T-helper 1 cell treated with Interleukin-12 subunit alpha and Interleukin-12 subunit beta and Interleukin-4 antibody, amounts not matched to agents 30 ng/mL and 1 ng/mL, for 36 hours (primary cell): ENCODE data around the gene P2RX1. TPM values are rescaled to one million over a fixed set of nuclear protein-coding genes. Genes with fewer than 3 reads are reported as not detected.

Experiments used
- intact Hi-C: fragments of 100-400 bp; cut with micrococcal nuclease; formaldehyde crosslinking; loops from one replicate; pipeline ENCODE4 v1.15.1; 2024
- total RNA-seq: library from RNA; stranded (reverse); gene quantifications from 2 replicates; pipeline ENCODE4 v1.2.3, GENCODE V29; 2022

P2RX1 gene
- total RNA-seq, 1 donor from 2014 or later = 0.32 TPM

DNA sequence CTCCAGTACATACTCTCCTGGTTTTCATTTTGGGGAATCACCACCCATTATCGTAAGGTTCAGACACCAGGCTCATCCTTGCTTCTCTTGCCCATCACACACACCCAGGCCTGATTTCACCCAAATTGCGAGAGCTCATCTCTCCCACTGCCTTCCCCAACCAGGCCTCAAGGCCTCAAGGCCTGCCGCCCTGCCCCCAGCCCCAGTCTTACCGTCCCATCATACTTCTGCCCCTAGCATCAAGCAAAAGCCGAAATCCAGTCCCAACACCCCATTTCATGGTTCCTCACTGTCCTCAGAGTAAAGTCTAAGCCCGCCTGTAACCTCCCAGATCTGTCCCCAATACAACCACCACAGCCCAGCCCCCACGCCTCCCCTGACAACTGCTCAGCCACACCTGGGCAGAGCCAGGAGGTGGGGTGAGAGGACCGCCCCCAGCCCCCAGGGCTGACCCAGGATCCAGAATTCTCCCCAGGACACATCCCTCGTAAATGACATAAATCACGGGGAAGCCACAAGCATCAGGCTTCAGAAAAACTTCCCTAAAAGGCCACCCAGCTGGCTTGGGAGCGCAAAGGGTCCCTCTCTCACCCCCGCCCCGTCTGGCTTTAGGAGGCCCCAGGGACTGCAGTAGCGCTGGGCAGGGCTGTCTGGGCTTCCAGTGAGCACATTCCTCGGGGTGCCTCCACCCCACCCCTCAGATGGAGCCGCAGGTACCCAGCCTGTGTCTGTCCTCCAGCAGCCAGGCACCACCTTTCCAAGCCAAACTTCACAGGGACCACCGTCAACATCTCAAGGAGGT lies 9.6 kb upstream of the P2RX1 start:
- intact Hi-C loops = no loop called here

DNA sequence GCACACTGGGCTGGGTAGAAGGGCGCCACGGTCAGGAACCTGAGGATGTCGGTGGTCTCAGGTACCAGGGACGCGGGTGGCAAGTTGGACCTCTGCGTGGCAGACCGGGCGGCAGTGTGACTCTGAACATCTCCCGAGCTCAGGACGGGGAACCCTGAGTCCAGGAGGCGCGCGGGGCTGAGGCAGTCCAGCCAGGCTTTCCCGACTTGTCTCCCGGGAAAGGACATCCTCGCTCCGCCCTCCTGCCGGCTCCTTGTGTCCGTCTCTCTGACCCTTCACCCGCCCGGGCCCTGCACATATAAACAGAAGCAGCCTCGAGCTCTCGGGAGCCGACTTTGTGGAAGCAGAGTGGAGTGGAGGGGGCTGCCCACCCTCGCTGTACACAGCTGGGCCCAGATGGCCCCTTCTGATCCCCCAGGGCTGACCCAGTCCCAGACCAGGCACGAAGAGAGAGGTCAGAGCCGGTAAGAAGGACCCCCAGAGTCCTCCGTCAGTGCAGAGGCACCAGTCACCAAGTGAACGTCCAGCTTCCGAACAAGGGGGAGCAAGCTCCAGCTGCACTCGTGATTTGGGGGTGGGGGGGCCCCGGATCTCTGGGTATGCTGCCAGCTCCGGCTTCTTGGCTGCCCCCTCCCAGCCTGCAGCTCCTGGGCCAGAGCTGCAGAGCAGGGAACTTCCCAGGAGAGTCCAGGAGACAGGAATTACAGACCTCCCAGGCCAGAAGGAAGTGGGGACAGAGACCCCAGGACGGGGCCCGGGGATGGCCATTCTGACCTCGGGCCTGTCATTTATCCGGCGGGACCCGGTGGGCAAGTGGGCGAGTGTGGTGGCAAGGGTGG lies 8.5 kb upstream of the P2RX1 start:
- intact Hi-C loops = no loop called here

DNA sequence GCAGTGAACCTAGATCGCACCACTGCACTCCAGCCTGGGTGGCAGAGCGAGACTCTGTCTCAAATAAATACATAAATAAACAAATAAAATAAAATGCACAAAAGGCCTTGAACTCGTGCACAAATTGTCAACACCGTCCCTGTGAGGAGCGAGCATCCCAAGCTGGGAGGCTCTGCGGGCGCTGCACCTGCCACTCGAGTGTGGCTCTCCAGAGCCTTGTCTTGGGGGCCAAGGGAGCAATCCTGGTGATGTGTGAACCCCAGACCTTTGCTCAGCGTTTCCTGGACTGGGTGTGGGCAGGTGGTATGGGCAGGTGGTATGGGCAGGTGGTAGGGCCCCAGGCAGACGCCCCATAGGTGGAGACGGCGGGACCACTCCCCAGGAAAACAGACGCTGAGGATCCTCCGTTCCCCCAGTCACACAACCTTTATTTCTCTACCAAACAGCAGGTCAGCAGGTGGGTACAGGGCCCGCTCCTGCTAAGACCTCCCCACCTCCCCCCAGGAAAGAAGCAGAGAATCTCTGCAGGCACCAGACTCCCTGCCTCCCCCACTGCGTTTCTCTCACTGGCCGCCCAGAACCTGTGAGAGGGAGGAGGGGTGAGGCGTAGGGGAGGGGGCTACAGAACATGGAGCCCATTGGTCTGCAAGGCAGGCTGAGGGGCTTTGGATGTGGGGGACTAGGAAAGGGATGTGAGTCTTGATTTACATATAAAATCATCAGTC lies 7.4 kb upstream of the P2RX1 start:
- intact Hi-C loops = no loop called here

DNA sequence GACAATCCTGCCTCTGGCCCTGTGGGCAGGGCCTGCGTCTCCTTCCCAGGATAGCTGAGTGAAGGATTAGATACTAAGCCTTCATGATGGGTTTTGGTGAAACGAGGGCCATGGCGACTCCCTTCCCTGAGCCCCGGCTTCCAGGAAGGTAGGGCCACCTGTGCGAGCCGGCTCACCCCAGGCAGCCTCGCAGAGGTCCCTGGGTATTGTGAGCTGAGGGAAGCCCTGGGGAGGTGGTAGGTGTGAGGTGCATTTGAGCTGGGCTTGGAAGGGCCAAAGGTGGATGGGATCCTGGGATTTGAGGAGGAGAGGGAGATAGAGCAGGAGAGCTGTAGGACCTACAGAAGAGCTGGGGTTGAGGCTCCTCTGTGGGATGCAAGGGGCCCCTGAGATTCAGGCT lies 6.5 kb upstream of the P2RX1 start:
- intact Hi-C loops = no loop called here

DNA sequence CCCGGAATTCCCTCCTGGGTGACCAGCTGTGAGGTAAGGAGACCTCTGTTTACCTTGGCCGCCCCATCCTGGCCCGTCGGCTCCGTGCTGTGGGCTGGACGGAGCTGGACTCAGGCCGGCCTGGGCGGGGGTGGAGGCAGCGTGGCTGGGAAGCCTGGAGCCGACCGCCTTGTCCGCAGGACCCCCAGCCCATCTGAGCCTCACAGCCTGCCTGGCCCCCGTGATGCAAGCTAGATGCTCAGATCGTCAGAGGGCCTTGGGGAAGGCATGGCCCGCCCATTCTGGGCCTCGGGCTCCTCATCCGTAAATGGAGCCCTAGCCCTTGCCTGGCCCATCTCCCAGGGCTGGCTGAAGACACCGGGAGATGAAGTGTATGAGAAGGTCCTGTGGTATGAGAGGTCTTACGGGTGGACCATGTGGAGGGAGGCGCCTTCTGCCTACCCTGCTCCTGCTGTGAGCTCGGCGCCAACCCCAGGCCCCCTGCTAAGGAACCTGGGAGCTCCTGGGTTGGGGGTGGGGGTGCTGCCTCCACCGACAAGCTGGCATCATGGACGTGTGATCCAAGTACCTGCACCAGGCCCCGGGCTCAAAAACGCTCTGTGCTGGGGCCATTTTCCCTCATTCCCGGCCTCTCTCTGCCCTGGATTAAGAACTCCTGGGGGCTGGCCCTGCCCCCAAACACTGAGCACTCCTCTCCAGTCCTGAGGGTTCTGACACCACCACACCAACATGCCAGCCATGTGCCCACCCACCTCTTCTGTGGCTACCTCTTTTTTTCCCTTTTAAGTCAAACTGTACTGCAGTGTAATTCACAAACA lies 5.4 kb upstream of the P2RX1 start:
- intact Hi-C loops = no loop called here

DNA sequence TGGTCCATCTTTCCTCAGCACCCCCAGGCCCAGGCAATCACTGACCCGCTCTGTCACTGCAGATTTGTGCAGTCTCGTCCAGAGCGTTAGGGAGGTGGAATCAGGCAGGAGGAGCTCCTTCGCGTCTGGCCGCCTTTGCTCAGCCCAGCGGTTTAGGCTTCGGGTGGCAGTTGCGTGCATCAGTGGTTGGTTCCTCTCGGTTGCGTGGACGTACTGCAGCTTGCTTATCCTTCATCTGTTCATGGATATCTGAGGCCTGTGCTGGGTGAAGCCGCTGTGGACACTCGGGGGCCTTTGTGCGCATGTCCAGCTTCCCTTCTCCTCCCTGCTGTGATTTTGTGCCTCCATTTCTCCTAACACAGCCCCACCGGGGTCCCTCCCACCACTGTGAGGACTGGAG lies 4.7 kb upstream of the P2RX1 start:
- intact Hi-C loops = no loop called here

DNA sequence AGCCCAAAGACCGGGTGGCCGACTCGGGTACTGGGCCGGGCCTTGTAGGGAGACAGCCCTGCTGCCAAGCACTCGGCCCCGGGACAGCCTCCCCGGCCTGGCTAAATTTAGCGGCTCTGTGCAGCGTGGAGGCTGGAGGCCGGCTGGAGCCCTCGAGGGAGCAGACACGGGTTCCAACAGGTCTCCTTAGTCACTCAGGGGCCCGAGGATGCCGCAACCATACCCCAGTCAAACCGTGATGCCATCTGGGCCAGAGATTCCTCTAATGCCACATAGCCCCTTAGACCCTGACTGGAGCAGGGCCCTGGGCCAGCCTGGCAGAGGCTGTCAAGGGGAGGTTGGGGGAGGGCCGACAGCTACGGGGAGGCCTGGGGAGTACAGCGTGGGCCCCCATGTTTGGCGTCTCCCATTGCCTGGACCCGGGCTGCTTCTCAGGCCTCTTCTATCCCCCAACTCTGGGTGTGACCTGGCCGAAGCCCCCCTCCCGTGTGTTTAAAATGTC lies 2.9 kb upstream of the P2RX1 start:
- intact Hi-C loops = no loop called here

DNA sequence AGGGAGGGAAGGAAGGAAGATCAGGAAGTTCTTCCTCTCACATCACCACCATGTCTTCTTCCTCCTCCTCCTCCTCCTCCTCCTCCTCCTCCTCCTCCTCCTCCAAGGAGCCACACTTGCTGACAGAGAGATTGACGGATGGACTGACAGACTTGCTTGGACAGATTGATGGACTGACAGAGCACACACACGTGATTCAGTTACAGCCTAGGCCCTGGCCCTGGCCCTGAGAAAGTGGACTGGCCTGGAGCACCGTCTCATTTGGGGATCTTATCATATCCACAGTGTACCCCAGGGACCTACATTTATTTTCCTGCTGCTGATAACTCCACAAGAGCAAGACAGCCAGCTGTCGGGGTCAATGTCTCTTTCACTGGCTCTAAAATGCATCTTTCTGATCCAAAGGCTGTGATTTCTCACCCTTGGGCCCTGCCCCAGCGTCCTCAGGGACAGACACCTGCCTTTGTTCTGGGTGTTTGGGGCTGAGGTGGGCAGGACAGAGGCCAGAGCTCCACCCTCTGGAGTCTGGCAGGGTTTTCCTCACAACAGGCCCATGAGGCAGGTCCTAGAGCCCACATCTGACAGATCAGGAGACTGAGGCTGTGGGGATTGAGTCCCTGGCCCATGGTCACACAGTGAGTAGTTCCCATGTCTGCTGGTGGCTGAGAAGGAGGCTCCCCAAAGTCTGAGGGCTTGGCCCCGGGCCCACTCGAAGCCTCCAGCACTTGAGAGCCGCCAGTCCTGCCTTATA lies 2.3 kb upstream of the P2RX1 start:
- intact Hi-C loops = no loop called here

DNA sequence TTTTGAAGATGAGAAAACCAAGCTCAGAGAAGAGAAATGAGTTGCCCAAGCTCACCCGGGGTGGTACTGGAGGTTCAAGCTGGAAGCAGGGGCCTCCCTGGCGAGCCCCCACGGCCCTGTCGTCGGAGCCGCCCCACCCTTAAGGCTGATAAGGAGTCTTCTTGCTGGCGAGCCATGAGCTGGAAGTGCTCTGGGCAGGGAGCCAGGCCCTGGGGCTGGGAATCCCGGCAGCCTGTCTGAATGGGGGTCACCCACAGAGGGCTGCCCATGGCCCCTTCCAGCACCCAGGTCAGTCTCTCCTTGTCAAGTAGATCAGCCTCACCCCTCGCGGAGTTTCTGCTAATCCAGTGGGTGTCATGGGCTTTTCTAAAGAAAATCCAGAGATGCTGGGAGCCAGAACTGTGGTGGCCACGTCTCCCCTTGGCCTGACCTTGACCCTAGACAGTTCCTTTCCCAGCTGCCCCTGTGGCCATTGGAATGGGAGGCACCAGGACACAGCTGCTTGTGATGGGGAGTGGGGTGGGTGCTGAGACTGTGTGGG lies 1.2 kb upstream of the P2RX1 start:
- intact Hi-C loops = no loop called here

DNA sequence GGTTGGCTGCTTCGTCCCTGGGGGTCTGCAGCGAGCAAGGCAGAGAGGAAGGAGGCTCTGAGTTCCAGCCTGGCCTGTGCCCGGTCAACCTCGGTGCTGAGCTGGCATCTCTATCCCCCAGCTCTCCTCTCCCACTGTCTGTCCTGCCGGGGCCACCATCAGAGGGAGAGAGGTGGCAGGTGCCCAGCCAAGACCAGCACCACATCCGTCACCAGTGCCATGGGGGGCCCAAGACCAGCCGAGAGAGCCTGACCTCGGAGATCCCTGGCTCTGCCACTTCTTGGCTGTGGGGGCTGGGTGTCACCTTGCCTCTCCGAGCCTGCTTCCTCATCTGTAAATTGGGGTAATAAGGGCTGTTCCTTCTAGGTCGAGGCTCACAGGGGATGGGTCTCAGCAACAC lies 560 bp upstream of the P2RX1 start:
- intact Hi-C loops = no loop called here

DNA sequence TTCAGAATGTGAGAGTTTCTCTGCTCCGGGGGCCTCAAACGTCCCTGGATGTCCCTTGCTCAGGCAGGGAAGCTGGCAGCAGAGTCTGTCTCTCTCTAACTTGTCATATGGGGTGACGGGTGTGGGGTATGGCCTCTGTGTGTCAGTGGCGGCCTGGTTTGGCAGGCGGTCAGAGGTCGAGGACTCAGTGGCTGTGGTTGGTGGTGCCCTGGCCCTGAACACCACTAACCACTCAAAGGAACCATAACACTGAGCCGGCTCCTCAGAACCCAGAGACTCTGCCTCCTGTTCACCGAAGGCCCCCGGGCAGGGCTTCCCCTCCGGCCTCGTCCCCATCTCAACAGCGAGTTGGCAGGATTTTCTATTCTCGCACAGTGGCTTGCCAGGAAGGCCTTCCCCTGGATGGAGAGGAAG lies 677 bp downstream of the P2RX1 start:
- intact Hi-C loops = no loop called here

DNA sequence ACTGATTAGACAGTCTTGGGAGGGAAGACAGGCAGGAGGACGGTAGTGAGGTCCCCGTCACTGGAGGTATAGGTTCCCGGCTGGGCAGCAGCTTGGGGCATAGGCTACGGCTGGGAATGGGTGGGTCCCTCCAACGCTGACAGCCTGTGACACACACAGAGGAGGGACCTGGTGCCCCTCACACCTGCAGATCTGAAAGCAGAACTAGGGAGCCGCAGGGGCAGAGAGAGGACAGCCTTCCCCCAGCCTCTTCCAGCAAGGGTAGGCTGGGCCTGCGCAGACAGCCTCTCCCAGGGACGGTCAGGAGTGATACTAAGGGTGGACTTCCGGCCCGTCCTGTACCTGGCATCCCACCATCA lies 2.0 kb downstream of the P2RX1 start:
- intact Hi-C loops = loop anchor here (1.0 to 5.0 kb wide), 6 partner anchors 48 to 228 kb away; partner anchors contain the start of genes ATP2A3, CYB5D2, NCBP3 and ZZEF1

DNA sequence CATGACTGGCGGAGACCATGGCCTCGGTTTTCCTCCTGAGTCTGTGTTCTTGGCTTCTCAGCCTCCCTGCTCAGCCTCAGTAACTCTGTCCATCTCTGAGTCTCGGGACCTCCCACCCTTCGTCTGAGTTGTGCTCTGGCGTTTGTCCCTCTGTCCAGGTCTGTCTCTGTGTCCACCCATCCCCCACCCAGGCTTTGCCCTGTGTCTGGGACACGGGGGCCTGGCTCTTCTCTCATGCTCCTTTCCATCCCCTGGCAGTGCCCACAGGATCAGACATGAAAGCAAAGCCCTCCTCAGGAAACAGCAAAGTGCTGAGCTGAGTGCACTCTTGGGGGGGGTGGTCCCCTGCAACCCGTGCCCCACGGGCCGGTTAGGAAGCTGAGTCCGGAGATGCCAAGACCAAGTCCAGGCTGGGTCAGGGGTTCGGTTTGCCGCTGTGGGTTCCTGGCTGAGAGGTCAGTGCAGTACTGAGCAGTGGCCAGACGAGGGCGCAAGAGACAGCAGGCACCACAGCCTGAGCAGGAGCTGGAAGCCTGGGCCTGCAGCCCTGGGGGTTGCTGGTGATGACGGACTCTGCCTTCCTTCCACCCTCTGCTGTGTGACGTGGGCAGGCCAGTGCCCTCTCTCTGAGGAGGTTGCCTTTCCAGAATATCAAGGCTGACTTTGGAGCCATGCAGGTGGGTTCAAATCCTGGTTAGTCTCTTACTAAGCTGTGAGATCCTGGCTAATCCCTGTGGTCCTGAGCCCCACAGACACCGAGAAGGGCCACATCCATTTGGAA lies 2.5 kb downstream of the P2RX1 start:
- intact Hi-C loops = loop anchor here (1.0 to 5.0 kb wide), 8 partner anchors 20 to 229 kb away; partner anchors contain the start of genes ATP2A3, CAMKK1, CYB5D2 and NCBP3

DNA sequence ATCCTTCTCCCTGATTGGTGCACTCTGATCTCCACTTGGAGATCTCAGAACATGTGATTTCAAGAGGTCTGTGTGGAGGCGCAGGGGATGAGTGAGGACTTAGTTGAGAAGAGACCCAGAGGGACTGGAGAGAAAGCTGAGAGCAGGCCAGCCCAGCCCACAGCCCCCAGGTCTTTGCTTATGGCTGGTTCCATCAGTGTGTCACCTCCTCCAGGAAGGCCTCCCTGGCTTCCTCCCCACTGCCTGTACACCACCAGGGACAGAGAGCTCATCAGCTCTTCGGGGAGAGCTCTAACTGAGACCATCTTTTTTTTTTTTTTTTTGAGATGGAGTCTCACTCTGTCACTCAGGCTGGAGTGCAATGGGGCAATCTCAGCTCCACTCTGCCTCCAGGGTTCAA lies 3.4 kb downstream of the P2RX1 start:
- intact Hi-C loops = loop anchor here (1.0 to 5.0 kb wide), 6 partner anchors 20 to 229 kb away; partner anchors contain the start of genes ATP2A3, CAMKK1, CYB5D2 and NCBP3

DNA sequence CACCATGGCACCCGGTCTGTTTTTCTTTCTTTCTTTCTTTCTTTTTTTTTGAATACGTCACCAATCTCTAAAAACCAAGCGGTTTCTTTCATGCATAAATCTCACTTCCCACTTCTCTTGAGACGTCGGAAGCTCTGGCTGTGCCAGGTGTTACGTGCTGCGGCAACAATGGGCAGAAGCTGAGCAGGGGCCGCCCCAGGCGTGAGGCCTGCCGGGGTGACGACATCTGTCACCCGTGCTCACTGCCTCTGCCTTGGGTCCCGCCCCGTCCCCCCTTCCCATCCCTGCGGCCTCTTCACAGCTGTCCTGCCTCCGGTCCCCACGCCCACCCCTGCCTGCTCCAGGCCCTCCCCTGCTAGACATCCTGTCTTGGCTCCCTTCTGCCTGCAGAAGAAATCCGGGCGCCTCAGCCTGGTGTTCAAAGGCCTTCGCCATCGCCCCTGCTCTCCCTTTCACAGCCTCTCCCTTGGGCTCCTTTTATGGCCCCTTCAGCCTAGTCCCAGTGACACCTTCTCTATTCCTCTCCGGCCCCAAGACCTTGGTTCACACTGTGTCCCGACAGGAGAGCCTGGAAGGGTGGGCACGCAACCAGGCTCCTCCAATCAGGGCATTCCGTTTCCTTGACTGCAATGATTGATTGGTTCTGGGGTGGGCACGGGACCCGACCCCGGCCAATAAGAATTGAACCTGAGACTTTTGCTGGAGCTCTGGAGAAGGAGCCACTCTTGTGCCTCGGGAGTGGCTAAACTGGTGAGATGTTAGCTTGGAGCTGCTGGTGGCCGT lies 4.8 kb downstream of the P2RX1 start:
- intact Hi-C loops = loop anchor here (5.0 kb wide), 4 partner anchors 51 to 231 kb away; partner anchors contain the start of genes ATP2A3, CYB5D2, NCBP3 and ZZEF1

DNA sequence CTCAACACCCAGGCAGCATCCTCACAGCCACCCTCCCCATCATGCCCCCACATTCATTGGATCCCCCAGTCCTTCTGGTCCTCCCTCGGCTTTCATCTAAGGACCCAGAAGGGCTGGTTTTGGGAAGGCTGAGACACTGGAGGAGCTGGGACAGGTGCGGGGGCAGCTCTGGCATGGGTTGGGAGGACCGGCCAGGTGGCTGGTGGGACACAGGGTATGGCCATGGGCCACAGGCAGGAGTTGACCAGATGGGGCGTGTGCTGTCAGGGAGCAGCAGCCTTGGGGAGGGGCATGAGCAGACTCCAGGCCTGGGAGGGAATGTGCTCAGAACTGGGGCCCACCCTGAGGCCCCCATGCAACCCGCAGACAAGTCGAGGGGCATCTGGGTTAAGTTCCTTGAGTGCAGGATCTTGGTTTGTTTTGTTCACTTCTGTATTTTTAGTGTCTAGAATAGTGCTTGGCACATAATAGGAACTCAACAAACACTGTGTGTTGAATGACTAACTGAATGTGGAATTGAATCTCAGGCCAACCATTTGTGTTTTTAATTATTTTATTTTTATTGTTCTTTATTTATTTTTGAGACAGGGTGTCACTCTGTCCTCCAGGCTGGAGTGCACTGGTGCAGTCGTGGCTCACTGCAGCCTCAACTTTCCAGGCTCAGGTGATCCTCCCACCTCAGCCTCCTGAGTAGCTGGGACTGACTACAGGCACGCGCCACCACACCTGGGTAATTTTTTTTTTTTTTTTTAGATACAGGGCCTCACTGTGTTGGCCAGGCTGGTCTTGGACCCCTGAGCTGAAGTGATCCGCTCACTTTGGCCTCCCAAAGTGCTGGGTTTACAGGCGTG lies 5.6 kb downstream of the P2RX1 start:
- intact Hi-C loops = loop anchor here (5.0 kb wide), 4 partner anchors 52 to 232 kb away; partner anchors contain the start of genes ATP2A3, CYB5D2, NCBP3 and ZZEF1

DNA sequence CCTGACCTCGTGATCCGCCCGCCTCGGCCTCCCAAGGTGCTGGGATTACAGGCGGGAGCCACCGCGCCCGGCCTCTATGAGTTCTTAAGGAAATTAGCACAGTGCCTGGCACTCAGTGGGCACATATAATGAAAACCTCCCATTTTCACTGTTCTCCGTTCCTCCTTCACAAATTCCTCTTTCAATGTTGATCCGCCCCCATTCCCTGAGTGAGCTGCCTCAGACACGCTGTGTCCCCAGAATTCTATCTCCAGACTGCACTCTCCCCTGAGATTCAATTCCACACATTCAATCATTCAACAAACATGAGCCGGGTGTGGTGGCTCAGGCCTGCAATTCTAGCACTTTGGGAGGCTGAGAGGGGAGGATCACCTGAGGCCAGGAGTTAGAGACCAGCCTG lies 7.0 kb downstream of the P2RX1 start:
- intact Hi-C loops = no loop called here
